Caco-2 (cell line): Measurements from ENCODE around the gene PDYN. TPM values are rescaled to one million over a fixed set of nuclear protein-coding genes. Genes with fewer than 3 reads are reported as not detected.

ENCODE experiments used
- BruUV-seq: library from RNA; stranded (reverse); fragments of 400-500 nt; replicated peaks from 2 replicates; lab custom pipeline; 2021; lab: Mats Ljungman, UMichigan
- CTCF ChIA-PET: fragments of 300-600 bp; sonication (Branson Sonifier 250); formaldehyde crosslinking; loops from one replicate; lab custom pipeline; 2022; ENCODE audit warnings: antibody characterized with exemption; lab: Charles Lee
- POLR2A ChIA-PET: fragments of 300-600 bp; sonication (Branson Sonifier 250); formaldehyde crosslinking; loops from one replicate; lab custom pipeline; 2022; ENCODE audit warnings: antibody characterized with exemption; lab: Charles Lee
- DNase-seq, 2 experiments: peaks; one replicate each; pipeline versions ENCODE4 v3.0.0 to v3.0.0-alpha.2; 2020 to 2022
- H3K27me3 ChIP-seq: replicated peaks from 2 replicates; pipeline ENCODE4 v1.6.0; 2011; ENCODE audit warnings: low read length; ENCODE audit not compliant: control insufficient read depth, insufficient read depth
- H3K36me3 ChIP-seq: 2 replicates; pipeline ENCODE4 v1.5.1; 2011; ENCODE audit warnings: low read length; ENCODE audit not compliant: control insufficient read depth, insufficient read depth
- H3K4me1 ChIP-seq: fragments of 250-450 bp; sonication (Bioruptor Pico); 2 replicates; pipeline ENCODE4 v1.5.1; 2020; ENCODE audit warnings: mild to moderate bottlenecking
- H3K4me3 ChIP-seq: 2 replicates; pipeline ENCODE4 v1.5.1; 2011; ENCODE audit warnings: low read depth, mild to moderate bottlenecking, control low read depth, low read length
- H3K9me3 ChIP-seq: fragments of 250-450 bp; sonication (Bioruptor Pico); 2 replicates; pipeline ENCODE4 v1.5.1; 2020; ENCODE audit warnings: mild to moderate bottlenecking, moderate library complexity
- H3K27ac Mint-ChIP-seq: one replicate; pipeline ENCODE4 v1.8.0; 2022; ENCODE audit warnings: mixed read lengths; ENCODE audit not compliant: unreplicated experiment
- H3K27me3 Mint-ChIP-seq: one replicate; pipeline ENCODE4 v1.8.0; 2022; ENCODE audit warnings: mixed read lengths; ENCODE audit not compliant: insufficient read depth, unreplicated experiment
- H3K36me3 Mint-ChIP-seq: one replicate; pipeline ENCODE4 v1.8.0; 2022; ENCODE audit warnings: mild to moderate bottlenecking, mixed read lengths; ENCODE audit not compliant: insufficient read depth, unreplicated experiment
- H3K4me1 Mint-ChIP-seq: one replicate; pipeline ENCODE4 v1.8.0; 2022; ENCODE audit warnings: low read depth, mixed read lengths; ENCODE audit not compliant: unreplicated experiment
- H3K4me3 Mint-ChIP-seq: one replicate; pipeline ENCODE4 v1.8.0; 2022; ENCODE audit warnings: mild to moderate bottlenecking, moderate library complexity, mixed read lengths; ENCODE audit not compliant: unreplicated experiment
- H3K9me3 Mint-ChIP-seq: one replicate; pipeline ENCODE4 v1.8.0; 2022; ENCODE audit warnings: mixed read lengths; ENCODE audit not compliant: unreplicated experiment
- CTCF ChIP-seq, 2 experiments: fragments of 200-600 bp in 1 of 2; IDR thresholded peaks; 1 replicate in 1 of 2; 2 replicates in 1 of 2; pipeline versions ENCODE4 v1.5.1 to v1.8.0; 2011 to 2022; ENCODE audit warnings: antibody characterized with exemption in 1 of 2, control low read depth in 1 of 2, inconsistent platforms in 1 of 2, low read depth in 1 of 2, low read length in 1 of 2, mild to moderate bottlenecking in 1 of 2, moderate library complexity in 1 of 2; ENCODE audit not compliant: insufficient read depth in 1 of 2, severe bottlenecking in 1 of 2, unreplicated experiment in 1 of 2
- intact Hi-C: fragments of 100-400 bp; cut with micrococcal nuclease; formaldehyde crosslinking; loops from one replicate; pipeline ENCODE4 v1.10.0; 2022; ENCODE audit not compliant: unreplicated experiment
- total RNA-seq: library from RNA; stranded (reverse); gene quantifications from 2 replicates; pipeline ENCODE4 v1.2.3, GENCODE V29; 2022

Gene PDYN
- total RNA-seq, 1 experiment from 2014 or later, result not detected

DNA sequence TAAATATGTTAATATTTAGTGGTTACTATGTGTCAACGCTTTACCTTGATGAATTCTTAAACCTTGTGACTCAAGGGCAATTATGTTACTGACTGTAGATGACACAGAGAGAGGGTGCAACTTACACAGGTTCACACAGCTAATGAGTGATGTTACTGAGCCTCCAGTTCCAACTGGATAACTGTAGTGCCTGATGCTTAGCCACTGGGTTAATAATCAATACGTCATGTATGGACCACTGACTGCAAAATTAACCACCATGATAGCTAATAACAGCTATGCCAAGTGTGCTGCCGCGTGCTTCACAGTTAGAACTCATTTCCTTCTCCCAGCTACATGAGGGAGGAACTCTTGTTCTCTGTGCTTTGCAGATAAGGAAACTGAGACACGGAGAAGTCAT lies 53.3 kb downstream of the PDYN start:
- no peaks in the 10 kb centered on the region for H3K27me3 ChIP-seq
- CTCF ChIA-PET, result no interaction called here
- Mint-ChIP-seq H3K9me3 (no peaks in the 10 kb centered on the region), H3K4me3 (no peak overlapping the region), H3K27me3 (no peaks in the 10 kb centered on the region), H3K4me1 (peaks cover 21% of the 10 kb centered on the region), H3K27ac (no peak overlapping the region), H3K36me3 (peaks cover 9% of the 10 kb centered on the region)
- H3K9me3 ChIP-seq, result no peaks in the 10 kb centered on the region
- no TSS peak for BruUV-seq
- POLR2A ChIA-PET, result no interaction called here
- H3K4me1 ChIP-seq, result peaks cover 36% of the 10 kb centered on the region
- DNase-seq, result no peak
- intact Hi-C loops, result no loop called here
- no peaks in the 10 kb centered on the region for H3K36me3 ChIP-seq
- H3K4me3 ChIP-seq, result no peak overlapping the region
- no peak for TF ChIP-seq CTCF (IDR thresholded peaks at IDR 0.05; ENCODE audit: insufficient read depth in 1 of 2, low read depth in 1 of 2, low read length in 1 of 2, severe bottlenecking in 1 of 2, unreplicated experiment in 1 of 2)

DNA sequence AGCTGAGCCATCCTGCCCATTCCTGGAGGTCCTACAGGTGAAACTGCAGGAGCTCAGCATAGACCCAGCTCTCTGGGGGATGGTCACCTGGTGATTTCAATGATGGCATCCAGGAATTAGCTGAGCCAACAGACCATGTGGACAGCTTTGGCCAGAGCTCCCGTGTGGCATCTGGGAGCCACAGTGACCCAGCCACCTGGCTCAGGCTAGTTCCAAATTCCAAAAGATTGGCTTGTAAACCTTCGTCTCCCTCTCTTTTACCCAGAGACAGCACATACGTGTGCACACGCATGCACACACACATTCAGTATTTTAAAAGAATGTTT lies 54.6 kb downstream of the PDYN start:
- no peak overlapping the region for H3K4me3 Mint-ChIP-seq
- Histone ChIP-seq H3K4me3 (no peak overlapping the region), H3K36me3 (0 out of 2 replicates have a peak, but pooled peaks cover 1% of the 10 kb centered on the region), H3K4me1 (peaks cover 33% of the 10 kb centered on the region), H3K9me3 (no peaks in the 10 kb centered on the region), H3K27me3 (no peaks in the 10 kb centered on the region)
- CTCF ChIA-PET, result no interaction called here
- H3K27me3 Mint-ChIP-seq, result no peaks in the 10 kb centered on the region
- no peak for DNase-seq
- intact Hi-C loops, result no loop called here
- H3K9me3 Mint-ChIP-seq, result no peaks in the 10 kb centered on the region
- no TSS peak for BruUV-seq
- peaks cover 21% of the 10 kb centered on the region for H3K4me1 Mint-ChIP-seq
- peaks cover 9% of the 10 kb centered on the region for H3K36me3 Mint-ChIP-seq
- POLR2A ChIA-PET, result no interaction called here
- H3K27ac Mint-ChIP-seq, result no peak overlapping the region
- no peak for TF ChIP-seq CTCF (IDR thresholded peaks at IDR 0.05; ENCODE audit: insufficient read depth in 1 of 2, low read depth in 1 of 2, low read length in 1 of 2, severe bottlenecking in 1 of 2, unreplicated experiment in 1 of 2)

DNA sequence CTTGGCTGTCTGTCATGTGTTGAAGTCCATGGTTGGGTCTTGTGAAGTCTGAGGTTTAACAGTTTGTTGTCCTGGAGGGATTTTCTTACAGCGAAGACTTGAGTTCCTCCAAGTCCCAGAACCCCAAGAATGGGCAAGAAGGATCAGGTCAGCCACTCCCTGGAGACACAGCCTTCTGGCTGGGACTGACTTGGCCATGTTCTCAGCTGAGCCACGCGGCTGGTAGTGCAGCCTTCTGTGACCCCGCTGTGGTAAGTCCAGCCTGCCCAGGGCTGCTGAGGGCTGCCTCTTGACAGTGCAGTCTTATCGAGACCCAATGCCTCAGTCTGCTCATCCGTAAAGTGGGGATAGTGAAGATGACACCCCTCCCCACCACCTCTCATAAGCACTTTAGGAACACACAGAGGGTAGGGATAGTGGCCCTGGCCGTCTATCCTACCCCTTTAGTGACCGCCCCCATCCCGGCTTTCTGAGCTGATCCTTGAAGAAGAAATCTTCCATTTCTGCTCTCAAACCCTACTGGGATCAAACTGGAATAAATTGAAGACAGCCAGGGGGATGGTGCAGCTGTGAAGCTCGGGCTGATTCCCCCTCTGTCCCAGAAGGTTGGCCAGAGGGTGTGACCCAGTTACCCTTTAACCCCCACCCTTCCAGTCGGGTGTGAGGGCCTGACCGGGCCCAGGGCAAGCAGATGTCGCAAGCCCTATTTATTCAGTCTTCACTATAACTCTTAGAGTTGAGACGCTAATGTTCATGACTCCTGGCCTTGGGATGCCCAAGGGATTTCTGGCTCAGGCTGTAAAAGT lies 55.2 kb downstream of the PDYN start:
- Histone ChIP-seq H3K4me1 (peaks cover 27% of the 10 kb centered on the region), H3K4me3 (no peak overlapping the region), H3K9me3 (no peaks in the 10 kb centered on the region), H3K36me3 (0 out of 2 replicates have a peak, but pooled peaks cover 1% of the 10 kb centered on the region), H3K27me3 (no peaks in the 10 kb centered on the region)
- H3K27me3 Mint-ChIP-seq, result no peaks in the 10 kb centered on the region
- peaks cover 18% of the 10 kb centered on the region for H3K4me1 Mint-ChIP-seq
- H3K9me3 Mint-ChIP-seq, result no peaks in the 10 kb centered on the region
- BruUV-seq, result no TSS peak
- no peak overlapping the region for H3K4me3 Mint-ChIP-seq
- H3K27ac Mint-ChIP-seq, result no peak overlapping the region
- peaks cover 9% of the 10 kb centered on the region for H3K36me3 Mint-ChIP-seq
- intact Hi-C loops, result no loop called here
- CTCF ChIA-PET, result no interaction called here
- TF ChIP-seq CTCF (IDR thresholded peaks at IDR 0.05; ENCODE audit: insufficient read depth in 1 of 2, low read depth in 1 of 2, low read length in 1 of 2, severe bottlenecking in 1 of 2, unreplicated experiment in 1 of 2), result no peak
- DNase-seq, result no peak
- POLR2A ChIA-PET, result no interaction called here
